ENCODE measurements around the gene IL4R. TPM values are rescaled to one million over a fixed set of nuclear protein-coding genes. Genes with fewer than 3 reads are reported as not detected.

Gene IL4R
- total and polyA plus RNA-seq, 2 of the 8 experiments (the other 6 are each of a cell fraction or from before 2014, with no cell fraction given), result 29.1 to 29.4 TPM

DNA sequence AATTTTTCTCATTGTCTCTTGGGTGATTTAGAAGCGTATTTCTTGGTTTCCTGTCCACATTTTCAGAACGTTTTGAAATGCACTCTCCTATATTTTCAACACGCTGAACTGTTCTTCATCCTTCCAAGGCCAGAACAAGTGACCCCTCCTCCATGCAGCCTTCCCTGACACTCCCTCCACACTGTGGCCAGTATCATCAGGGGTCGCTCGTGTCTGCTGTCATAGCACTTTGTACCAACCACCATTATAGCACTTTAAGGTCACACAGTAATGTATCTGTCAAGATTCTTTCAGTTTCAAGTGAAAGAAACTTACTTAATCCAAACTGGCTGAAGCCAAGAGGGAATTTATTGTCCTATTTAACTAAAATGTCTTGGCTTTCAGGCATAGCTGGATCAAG, 70.7 kb downstream of the IL4R start:
- WGBS, 2 experiments (ENCODE audit: extremely low coverage in 1 of 2, insufficient coverage in 1 of 2, insufficient read length in 1 of 2, insufficient replicate concordance in 2 of 2, low coverage in 1 of 2, low lambda C conversion rate in 2 of 2, missing lambda C conversion rate in 1 of 2), result 95% methylated on average over 5 of the region's 5 CpGs; no CpG with 5 or more reads in 1 of the 2 experiments
- TF ChIP-seq ZNF274 (IDR thresholded peaks at IDR 0.05; ENCODE audit: borderline replicate concordance, extremely low read depth, low read length) (no peak), RFX5 (IDR thresholded peaks at IDR 0.05; ENCODE audit: borderline replicate concordance, low read depth, low read length) (no peak), HDAC2 (IDR thresholded peaks at IDR 0.05; ENCODE audit: borderline replicate concordance in 1 of 2, low read depth in 2 of 2, low read length in 2 of 2) (no peak), POU5F1 (IDR thresholded peaks at IDR 0.05; ENCODE audit: low read depth, low read length) (no peak)
- DNase-seq (ENCODE audit: low read depth in 1 of 2, low spot score in 2 of 2), result no peak
- Histone ChIP-seq H2BK5ac (ENCODE audit: low read depth, low read length) (no peak overlapping the region), H3K79me1 (ENCODE audit: low read depth, low read length) (no peaks in the 10 kb centered on the region), H3K79me2 (ENCODE audit: control insufficient read depth in 1 of 2, insufficient read depth in 2 of 2, low read length in 2 of 2) (no peaks in the 10 kb centered on the region), H2BK20ac (ENCODE audit: low read length) (no peak overlapping the region), H4K20me1 (replicated peaks in 1 of 2; ENCODE audit: control insufficient read depth in 1 of 2, insufficient read depth in 2 of 2, low read length in 2 of 2) (no peaks in the 10 kb centered on the region), H3K9ac (replicated peaks in 1 of 4; ENCODE audit: extremely low read depth in 1 of 4, low read depth in 3 of 4, low read length in 3 of 4) (no peak overlapping the region), H4K91ac (replicated peaks; ENCODE audit: insufficient read length, low read length) (no peak overlapping the region), H3K4me1 (replicated peaks in 1 of 4; ENCODE audit: control insufficient read depth in 3 of 4, insufficient read depth in 4 of 4, low read length in 3 of 4) (no peaks in the 10 kb centered on the region; a peak in 1 of 7 replicates), H3K4ac (replicated peaks; ENCODE audit: insufficient read length, low read depth, low read length) (no peak overlapping the region), H3K4me3 (ENCODE audit: extremely low read depth in 1 of 4, insufficient read depth in 2 of 4, low read depth in 3 of 4, low read length in 4 of 4) (no peak overlapping the region), H2BK120ac (replicated peaks; ENCODE audit: low read depth, low read length) (no peak overlapping the region), H3K9me3 (ENCODE audit: insufficient read depth in 2 of 2, low read depth in 1 of 2, low read length in 1 of 2) (no peaks in the 10 kb centered on the region), H2BK15ac (ENCODE audit: low read length) (no peak overlapping the region), H4K8ac (ENCODE audit: extremely low read depth, insufficient read depth, low read length) (no peak overlapping the region), H3K23me2 (ENCODE audit: low read depth, low read length) (no peaks in the 10 kb centered on the region), H3K27ac (ENCODE audit: low read depth, low read length) (no peak overlapping the region), H2AK5ac (ENCODE audit: low read depth, low read length) (no peak overlapping the region), H2BK12ac (ENCODE audit: low read depth, low read length) (no peak overlapping the region), H3K4me2 (ENCODE audit: insufficient read depth in 1 of 2, low read depth in 2 of 2, low read length in 2 of 2) (no peak overlapping the region), H3K23ac (ENCODE audit: insufficient read length) (no peak overlapping the region), H3K14ac (ENCODE audit: insufficient read length) (no peak overlapping the region), H3K56ac (replicated peaks; ENCODE audit: insufficient read length, low read depth, low read length) (no peak overlapping the region), H2AFZ (ENCODE audit: low read length) (no peak overlapping the region), H3K27me3 (replicated peaks in 1 of 4; ENCODE audit: control insufficient read depth in 3 of 4, extremely low read depth in 1 of 4, insufficient read depth in 3 of 4, low read length in 3 of 4) (no peaks in the 10 kb centered on the region; a peak in 1 of 7 replicates), H3K18ac (ENCODE audit: extremely low read depth, low read length) (no peak overlapping the region), H3K36me3 (ENCODE audit: control insufficient read depth in 2 of 4, insufficient read depth in 4 of 4, low read length in 3 of 4) (no peaks in the 10 kb centered on the region), H4K5ac (ENCODE audit: insufficient read length, low read depth, low read length) (no peak overlapping the region)
- no peak for FAIRE-seq
- ChIA-PET CTCF (ENCODE audit: partially characterized antibody) (interaction anchor here (1.0 to 1.4 kb wide), 2 partner anchors 9 to 21 kb away, joined by 3 read pairs; no protein-coding TSS in a partner anchor), POLR2A (ENCODE audit: partially characterized antibody) (no interaction called here)

Measured in H1 (cell line).